LHCN-M2 (cell line): Measurements from ENCODE around the gene NINJ1. TPM values are rescaled to one million over a fixed set of nuclear protein-coding genes. Genes with fewer than 3 reads are reported as not detected.
"Not testable (repeated sequence)": the region's sequence is repeated elsewhere in the genome, so short reads cannot be mapped to it uniquely, and the experiment has no call there.

Experiments
- DNase-seq: peaks from one replicate; pipeline ENCODE4 v3.0.0-alpha.2; 2012; ENCODE audit warnings: low read depth
- total RNA-seq: library from RNA; depleted of rRNA; stranded (reverse); fragments of >200 nt; gene quantifications from 2 replicates; pipeline ENCODE4 v1.2.3, GENCODE V29; 2014

The NINJ1 gene
- total RNA-seq, 1 experiment from 2014 or later = 18.5 TPM

DNA sequence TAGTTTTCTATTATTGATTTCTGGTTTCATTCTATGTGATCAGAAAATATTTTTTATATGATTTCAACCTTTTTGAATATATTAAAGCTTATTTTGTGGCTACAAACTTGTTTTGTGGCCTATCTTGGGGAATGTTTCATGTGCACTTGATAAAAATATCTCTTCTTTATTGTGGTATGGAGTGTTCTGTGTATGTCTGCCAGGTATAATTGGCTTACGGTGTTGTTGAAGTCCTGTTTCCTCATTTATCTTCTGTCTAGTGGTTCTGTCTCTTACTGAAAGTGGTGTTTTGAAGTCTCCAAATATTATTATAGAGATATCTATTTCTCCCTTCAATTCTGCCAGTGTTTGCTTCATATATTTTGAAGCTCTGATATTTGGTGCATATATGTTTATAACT is 28.4 kb downstream of the NINJ1 start:
- no peak for DNase-seq

DNA sequence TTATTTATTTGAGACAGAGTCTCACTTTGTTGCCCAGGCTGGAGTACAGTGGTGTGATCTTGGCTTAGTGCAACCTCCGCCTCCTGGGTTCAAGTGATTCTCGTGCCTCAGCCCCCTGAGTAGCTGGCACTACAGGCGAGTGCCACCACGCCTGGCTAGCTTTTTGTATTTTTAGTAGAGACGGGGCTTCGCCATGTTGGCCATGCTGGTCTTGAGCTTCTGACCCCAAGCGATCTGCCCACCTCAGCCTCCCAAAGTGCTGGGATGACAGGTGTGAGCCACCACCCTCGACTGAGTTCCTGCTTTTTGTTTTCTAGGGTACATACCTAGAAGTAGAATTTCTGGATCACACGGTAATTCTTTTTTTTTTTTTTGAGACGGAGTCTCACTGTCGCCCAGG is 33.0 kb downstream of the NINJ1 start:
- not testable (repeated sequence) for DNase-seq

DNA sequence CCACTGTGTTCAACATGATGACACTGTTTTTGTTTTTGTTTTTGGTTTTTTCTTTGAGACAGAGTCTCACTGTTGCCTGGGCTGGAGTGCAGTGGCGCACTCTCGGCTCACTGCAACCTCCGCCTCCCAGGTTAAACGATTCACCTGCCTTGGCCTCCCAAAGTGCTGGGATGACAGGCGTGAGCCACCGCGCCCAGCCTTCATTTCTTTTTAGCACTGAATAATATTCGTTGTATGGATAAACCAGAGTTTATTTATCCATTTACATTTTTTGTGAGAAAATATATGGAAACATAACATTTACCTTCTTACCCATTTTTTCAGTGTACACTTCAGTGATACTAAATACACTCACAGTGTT is 33.8 kb downstream of the NINJ1 start:
- no peak for DNase-seq

DNA sequence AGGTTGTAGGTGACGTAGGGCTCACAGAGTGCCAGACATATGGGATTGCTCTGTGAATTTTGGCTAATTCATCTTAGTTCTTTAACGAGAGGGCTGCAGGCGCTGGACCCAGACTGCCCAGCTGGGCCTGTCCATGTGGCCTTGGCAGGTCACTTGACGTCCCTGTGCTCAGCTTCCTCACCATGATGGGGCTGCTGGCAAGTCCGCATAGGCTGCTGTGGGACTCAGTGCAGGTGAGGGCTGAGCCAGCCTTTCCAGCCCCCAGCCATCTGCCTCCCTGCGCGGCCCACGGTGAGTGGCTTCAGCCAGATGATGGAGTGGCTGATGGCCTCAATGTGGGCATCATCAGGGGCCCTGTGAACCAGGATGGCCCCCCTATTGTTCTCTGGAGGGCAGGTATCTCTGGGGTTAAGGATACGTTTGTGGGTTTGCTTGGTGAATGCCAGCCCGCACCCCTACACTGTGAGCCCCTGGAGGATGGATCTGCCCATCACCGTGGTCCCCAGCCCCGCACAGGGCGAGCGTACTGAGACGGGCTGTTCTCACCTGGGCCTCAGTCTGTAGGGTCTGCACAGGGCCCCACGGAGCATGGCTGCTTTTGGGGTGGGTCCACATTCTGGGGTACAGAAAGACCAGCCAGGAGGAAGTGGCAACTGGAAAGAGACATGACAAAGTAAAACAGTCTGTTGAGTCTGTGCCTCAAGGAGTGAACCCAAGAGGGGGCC is 34.3 kb downstream of the NINJ1 start:
- DNase-seq = no peak

DNA sequence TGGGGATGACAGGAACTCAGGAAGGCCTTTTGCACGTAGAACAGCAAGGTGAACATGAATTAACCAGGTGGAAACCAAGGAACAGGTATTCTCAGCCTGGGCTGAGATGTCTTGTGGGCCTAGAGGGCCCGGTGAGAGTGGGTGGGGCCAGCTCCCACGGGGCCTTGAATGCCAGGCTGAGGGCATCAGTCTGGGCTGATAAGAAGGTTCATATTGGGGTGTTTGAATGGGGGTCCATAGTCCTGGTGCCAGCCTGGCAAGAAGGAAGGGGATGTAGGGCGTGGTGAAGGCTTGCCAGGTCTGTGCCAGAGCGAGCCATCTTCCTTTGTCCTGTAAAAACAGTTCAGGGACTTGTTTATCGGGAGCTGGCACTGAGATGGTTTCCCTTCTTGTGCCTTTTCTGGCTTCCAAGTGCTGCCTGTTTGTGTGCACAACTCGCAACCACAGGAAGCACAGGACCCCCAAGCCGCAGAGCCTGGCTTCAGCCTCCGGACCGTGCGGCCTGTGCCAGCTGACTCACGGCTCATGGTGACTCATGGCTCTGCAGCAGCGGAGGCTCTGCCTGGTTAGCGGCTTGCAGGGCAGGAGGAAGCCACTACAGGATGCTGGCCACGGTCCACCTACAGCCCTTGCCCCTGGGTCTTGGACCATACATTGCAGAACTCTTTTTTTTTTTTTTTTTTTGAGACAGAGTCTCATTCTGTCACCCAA is 35.7 kb downstream of the NINJ1 start:
- peak; percentile 96 for DNase-seq

DNA sequence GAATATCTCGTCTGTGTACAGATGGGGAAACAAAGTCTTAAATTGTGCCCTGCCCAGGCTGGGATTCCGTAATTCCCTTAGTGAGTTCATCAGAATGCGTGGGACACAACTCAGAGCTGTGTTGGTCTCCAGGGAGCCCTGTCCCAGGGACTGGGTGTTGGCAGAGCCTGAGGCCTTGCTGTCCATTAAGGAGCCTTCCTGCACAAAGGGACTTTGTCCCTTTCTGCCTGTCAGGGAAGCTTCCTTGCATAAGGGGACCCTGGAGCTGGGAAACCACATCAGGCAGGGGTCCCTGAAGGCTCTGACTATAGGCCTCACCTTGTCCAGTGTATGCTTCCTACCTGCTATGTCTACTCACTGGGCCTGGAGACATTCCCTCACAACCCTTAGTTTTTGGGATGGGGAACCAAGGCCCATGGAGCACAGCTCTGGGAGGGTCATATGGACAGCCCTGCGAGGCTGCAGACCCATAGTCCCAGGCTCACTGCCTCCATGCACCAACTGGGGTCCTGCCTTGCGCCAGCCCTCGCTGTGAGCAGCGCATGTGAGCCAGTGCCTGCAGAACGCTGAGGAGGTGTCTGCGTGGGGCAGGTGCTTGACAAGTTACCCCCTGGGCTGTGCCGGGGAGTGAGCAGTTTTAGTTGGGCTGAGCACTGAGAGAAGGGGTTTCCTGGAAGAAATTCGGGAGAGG is 36.4 kb downstream of the NINJ1 start:
- DNase-seq = no peak

DNA sequence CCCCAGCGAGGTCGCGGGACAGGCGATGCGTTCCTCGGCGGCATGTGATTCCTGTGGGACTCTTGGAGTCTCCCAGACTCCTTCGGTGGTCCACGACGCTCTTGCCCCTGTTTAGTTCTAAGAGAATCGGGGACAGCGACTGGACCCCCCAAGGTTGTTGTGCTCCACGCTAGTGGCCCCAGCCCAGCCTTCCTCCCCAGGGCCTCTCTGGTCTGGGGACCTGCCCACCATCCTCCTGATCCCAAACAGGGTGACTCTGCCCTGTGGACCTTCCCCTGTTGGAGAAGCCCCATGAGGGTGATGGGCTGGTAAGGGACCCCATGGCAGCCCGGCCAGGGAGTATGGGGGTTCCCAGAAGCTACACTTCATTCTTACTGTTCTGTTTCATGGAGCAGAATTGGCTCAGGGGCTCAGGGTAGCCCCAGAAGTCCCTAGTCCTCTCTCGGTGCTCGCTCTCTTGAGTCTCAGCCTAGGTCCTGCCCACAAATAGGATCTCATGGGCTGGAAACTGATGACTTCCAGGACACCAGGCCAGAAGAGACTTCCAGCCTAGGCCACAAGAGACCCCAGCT is 37.2 kb downstream of the NINJ1 start:
- no peak for DNase-seq

DNA sequence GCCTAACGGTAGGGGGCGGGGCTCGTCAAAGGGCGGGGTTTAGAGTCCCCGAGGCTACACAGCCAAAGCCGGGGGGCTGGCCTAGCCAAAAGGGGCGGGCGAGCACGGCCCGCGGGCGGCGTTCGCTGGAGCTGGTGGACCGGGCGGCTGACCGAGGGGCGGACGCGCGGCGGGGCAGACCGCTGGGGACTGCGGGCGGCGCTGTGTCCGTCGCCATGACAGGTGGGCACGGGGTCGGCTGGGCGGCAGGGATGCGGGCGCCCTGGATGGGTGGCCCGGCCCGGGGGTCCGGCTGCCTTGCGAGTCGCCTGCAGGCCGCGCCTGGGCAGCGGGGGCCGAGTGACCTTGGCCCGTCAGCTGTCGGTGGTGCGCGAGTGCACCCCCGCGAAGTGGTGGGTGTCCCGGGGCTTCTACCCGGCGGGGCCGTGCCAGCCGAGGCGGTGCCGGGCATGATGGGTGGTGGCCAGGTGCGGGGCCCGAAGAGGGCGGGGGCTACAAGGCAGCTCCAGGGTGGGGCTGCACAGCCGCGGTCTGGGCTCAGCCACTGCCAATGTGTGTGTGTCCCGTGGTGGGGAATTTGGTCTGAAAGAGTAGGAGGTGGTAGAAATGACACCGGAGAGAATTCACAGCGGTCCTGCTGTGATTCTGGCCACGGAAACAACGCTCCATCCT is 37.8 kb downstream of the NINJ1 start, which contains the start of gene CARD19:
Gene CARD19 (plus strand): TSS at position 87 of the 672 bp plus-strand sequence. CDS start 129 bp downstream, at position 216.
- peak; percentile 54 for DNase-seq

DNA sequence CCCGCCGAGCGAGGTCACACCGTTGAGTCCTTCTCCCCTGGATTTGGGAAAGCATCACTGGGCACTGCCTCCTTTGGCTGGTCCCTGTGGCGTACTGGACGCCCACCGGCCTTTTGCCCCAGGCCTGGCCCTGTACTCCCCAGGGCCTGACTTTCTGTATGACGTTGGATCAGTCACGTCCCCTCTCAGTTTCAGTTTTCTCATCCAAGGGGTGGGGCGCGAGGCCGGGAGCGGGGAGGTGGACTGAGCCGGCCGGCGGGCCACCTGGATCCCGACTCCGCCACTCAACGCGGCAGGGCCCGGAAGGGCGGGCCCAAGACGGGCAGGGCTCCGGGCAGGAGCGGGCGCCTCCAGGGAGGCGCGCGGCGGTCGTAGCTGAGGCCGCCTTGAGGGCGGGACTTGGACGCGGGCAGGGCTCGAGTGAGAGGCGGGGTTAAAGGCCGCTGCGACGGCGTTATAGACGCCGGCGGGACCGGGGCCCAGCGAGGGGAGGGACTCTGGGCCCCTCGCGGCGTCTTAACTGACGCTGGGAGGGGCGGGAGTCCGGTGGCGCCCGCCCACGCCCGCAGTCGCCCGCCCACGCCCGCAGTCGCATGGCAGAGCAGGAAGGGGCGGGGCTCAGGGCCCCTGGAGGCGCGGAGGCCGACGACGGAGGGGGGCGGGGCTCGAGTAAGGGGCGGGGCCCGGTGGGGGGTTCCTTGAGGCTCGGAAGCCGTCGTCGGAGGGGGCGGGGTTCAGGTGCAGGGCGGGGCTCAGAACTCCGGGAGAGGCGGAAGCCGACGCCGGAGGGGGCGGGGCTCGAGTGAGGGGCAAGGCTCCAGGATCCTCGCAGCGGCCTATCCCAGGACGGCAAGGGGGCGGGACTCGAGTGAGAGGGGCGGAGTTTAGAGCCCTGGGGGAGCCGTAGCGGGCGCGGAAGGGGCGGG is 38.6 kb downstream of the NINJ1 start:
- peak; percentile 95 for DNase-seq

DNA sequence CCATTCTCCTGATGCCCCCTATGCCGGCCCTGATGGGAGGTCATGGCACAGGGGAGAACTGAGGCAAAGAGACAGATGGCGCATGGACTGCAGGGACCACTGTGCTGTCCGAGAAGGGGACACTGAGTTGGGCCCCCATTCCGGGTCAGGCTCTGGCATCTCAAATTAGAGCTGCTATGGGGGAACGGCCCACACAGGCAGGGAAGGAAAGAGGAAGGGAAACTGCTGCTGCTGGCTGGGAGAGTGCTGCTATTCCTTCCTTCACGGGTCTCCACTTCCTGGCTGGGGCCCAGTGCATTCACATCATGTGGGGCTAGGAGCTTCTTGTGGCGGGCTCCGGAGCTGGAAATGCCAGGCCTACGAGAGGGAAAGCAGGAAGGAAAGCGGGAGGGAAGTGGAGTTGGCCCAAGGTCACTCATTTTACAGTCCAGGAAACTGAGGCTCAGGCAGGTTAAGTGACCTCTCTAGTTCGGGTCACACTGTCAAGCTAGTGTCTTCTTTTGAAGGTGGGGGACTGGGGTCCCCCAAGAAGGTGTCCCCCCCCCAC is 39.3 kb downstream of the NINJ1 start:
- DNase-seq = no peak

DNA sequence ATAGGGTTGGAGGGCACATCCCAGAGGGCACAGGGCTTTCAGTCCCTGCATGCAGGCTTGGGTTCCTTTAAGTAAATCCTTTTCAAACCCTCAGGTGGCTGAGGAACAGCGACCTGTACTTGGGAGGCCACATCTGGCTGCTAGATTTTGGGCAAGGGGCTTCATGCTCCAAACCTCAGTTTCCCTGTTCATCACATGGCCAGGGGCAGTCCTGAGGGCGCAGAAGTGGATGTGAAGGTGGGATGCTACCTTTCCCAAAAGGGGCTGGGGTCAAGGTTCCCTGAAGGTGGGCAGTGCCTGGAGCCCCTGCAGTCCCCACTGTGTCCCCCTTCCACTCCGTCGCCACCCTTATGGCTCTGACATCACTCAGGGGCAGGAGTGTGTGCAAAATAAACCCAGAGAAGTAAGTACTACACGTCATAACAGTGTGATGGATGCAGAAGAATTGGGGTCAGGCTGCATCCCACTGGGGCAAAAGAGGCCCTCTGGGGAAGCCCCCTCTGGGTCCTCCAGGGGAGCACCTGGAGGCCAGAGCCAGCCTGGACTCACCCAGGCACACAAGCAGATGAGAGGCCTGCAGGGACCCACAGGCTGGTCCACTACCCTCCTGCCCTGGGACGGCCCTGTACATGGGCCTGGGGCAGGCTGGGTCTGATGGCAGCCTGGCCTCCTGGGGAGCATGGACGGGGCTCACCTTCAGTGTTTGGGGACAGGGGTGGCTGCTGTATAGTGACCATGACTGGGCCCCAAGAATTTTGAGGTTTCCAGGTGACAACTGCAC is 40.0 kb downstream of the NINJ1 start:
- no peak for DNase-seq

DNA sequence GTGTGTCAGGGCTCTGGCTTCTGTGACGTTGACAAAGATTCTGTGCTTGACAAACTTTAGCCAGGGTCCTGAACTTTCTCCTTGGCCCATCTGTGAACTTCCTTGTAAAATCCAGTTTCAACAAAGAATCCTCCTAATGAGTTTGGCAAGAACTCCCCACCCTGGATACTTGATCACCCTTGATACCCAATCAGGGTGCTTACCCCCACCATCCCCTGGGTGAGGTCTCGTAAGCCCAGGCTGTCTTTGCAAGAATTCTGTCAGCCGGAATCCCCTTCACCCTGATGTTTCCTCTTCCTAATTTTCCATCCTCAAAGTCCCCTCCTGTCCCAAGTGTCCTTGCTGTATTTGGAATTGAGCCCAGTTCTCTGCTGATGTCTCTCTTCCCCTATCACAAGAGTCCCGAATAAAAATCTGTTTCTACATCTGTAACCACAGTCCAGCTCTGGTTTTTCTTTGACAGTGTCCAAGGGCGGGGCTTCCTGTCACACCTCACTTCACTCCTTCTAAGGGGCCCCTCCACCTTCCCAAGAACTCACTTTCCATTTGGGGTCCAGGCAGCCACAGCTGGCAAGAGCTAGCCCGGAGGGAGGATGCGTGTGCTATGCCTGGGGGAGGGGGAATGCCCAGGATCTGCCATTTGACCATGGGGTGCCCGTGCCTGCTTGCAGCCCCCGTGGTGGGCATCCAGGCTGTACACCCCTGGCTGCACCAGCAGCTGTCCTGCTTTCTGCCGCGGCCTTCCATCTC is 40.7 kb downstream of the NINJ1 start:
- DNase-seq = no peak

DNA sequence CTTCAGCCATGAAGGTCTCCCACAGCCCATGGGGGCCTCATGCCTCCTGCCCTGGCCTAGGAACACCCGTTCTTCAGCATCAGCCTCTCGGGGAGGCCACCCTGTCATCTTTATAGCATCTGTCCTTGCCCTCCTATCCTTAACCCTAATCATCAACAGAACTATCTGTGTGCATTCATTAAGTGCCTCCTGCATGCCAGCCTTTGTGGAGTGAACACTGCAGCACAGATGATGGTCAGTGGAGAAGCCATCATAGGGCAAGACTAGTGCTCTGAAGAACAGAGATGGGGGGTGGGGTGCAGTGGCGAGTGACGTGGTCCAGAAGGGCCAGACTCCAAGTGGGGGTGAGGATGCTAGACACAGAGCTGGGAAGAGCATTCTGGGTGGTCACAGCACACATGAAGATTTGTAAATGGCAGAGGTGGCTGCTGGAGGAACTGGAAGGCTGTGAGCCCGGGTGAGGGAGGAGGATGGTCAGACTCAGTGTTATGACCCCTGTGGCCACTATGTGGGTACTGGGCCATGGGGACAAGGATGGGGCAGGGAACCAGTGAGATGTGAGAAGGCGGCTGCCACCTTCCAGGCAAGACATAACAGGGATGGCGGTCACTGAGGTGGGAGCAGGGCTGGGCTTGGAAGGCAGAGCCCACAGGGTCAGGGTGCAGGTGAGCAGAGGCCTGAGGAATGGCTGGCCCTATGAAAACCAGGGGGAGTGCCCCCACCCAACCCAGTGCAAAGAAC is 41.6 kb downstream of the NINJ1 start:
- DNase-seq = no peak

DNA sequence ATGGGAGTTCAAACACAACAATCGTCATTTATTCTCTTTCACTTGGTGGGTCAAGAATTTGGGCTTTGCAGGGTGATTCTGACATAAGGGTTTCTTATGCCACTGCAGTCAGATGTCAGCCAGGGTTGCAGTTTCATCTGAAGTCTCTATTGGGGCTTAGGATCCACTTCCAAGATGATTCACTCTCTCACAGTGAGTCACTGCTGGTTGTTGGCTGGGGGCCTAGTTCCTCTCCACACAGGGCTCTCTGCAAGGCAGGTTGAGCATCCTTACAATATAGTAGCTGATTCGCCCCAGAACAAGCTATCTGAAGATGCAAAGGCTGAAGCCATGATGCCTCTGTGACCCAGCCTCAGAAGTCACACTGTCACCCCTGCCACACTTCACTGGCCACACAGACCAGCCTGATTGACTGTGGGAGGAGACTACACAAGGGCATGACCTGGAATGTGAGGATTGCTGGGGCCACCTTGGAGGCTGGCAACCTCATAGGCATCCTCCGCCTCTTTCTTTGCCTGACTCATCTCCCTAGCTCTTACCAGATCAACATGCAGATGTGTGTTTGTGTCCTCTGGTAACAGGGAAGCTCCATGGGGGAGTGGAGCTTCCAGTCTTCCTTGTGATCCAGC is 42.5 kb downstream of the NINJ1 start:
- peak; percentile 66 for DNase-seq

DNA sequence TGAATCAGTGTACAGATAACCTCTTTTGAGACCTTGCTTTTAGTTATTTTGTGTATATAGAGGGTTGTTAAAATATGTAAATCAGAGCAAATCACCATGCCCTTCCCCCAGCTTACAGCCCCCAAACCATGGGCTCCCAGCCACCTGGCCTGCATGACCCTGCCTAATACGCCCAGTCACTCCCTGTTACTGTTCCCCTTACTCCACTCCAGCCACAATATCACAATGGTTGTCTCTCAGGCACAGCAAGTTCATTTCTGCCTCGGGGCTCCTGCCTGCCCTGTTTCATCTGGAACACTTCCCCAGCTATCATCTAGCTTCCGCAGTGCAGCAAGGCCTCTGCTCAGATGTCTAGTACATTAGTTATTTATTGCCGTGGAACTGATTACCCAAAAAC is 43.0 kb downstream of the NINJ1 start:
- no peak for DNase-seq

DNA sequence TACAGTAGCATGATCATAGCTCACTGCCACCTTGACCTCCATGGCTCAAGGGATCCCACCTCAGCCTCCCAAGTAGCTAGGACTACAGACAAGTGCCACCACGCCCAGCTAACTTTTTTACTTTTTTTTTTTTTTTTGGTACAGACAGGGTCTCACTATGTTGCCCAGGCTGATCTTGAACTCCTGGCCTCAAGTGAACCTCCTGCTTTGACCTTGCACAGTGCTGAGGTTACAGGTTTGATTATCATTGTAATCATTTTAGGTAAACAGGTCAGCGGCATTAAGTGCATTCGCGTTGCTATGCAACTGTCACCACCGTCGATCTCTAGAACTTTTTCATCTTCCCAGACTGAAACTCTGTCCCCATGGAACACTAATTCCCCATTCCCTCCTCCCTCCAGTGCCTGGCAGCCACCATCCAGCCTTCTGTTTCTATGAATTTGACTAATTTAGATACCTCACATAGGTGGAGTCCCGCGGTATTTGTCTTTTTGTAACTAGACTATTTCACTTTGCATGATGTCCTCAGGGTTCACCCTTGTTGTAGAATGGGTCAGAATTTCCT is 43.9 kb downstream of the NINJ1 start:
- DNase-seq = no peak

DNA sequence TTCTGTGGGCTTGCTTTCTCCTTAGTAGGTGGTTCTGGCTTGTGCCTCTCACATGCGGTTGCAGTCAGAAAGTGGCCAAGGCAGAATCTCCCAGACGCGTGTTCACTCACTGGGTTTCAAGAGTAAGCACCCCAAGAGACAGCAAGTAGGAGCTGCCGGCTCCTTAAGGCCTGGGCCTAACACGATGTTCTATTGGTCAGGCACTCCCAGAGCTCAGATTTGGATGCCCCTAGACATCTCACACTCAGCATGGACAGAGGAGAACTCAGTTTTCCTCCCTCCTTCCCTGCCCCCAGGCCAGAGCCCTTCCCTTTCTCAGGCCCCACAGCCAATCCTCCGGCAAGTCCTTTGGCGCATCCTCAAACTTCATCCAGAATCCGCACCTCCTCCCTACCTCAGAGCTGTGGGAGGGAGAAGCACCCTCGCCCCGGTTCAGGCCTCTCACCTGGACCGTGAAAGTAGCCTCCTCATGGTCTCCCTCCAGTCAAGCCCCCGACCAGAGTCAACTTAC is 44.5 kb downstream of the NINJ1 start:
- DNase-seq = no peak
